BLaER1 treated with 17β-estradiol and CSF1 and Interleukin-3, amounts not matched to agents 10 nM and 100 nM (cell line): ENCODE data around the gene OBSCN.
"Not testable (repeated sequence)": the region's sequence is repeated elsewhere in the genome, so short reads cannot be mapped to it uniquely, and the experiment has no call there.

Experiments used
- H3K27ac ChIP-seq, 11 experiments: shearing (Covaris generic); formaldehyde crosslinking; 2 replicates each; pipeline ENCODE4 v1.8.1; 2022
- H3K27me3 ChIP-seq, 11 experiments: shearing (Covaris generic); formaldehyde crosslinking; 2 replicates each; pipeline ENCODE4 v1.8.1; 2022
- H3K36me3 ChIP-seq, 11 experiments: shearing (Covaris generic); formaldehyde crosslinking; 2 replicates each; pipeline ENCODE4 v1.8.1; 2022
- H3K4me1 ChIP-seq, 10 experiments: shearing (Covaris generic); formaldehyde crosslinking; 2 replicates each; pipeline ENCODE4 v1.8.1; 2022
- H3K4me2 ChIP-seq, 11 experiments: shearing (Covaris generic); formaldehyde crosslinking; 2 replicates each; pipeline ENCODE4 v1.8.1; 2022
- H3K4me3 ChIP-seq, 10 experiments: shearing (Covaris generic); formaldehyde crosslinking; 2 replicates each; pipeline ENCODE4 v1.8.1; 2022
- H3K9ac ChIP-seq, 11 experiments: shearing (Covaris generic); formaldehyde crosslinking; 2 replicates each; pipeline ENCODE4 v1.8.1; 2022
- H3K9me3 ChIP-seq, 11 experiments: shearing (Covaris generic); formaldehyde crosslinking; replicated peaks in 1 of 11; 2 replicates each; pipeline ENCODE4 v1.8.1; 2022
- H4K20me1 ChIP-seq, 11 experiments: shearing (Covaris generic); formaldehyde crosslinking; 2 replicates each; pipeline ENCODE4 v1.8.1; 2022
- Cebpa-rat ChIP-seq, 11 experiments: shearing (Covaris generic); IDR thresholded peaks; 2 replicates each; pipeline ENCODE4 v1.8.1; 2022

The OBSCN gene

DNA sequence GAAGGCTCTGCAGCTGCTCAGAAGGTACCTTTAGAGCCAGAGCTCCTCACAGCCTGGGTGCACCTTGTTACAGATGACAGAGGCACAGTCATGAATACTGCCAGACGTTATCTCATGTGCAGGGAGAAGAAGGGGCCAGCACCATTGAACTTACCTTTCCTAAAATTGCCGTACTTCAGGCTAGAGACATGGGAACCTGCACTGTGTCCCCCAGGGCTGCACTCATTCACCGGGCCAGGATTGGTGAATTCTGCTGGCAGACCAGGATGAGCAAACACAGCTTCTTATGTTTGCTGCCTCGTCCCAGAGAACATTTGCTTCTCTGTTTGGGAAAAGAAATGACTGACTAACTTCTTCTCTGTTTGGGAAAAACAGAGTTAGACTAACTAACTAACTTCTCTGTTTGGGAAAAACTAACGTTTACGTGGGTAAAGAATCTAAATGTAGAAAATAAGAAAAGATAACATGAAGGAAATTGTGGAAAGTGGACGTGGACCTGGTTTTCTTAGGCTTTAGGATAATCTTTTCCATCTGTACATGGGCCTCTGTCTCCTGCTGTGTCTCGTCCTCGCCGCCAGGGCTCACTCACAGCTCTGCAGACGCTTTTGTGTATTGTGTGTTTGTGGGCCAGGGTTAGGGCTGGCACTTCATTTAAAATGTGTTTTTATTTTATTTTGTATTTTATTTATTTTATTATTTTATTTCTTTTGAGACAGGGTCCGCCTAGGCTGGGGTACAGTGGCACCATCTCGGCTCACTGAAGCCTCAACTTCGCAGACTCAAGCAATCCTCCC lies 9.9 kb downstream of the OBSCN start:
- H4K20me1 ChIP-seq, result peaks cover 0 to 59% (median 16%) of the 10 kb centered on the region in 11 experiments; a peak in 12 of 22 replicates
- no peak overlapping the region for H3K9ac ChIP-seq
- peaks cover 22 to 80% (median 53%) of the 10 kb centered on the region in 11 experiments; a peak in 21 of 22 replicates for H3K36me3 ChIP-seq
- H3K4me3 ChIP-seq, result no peak overlapping the region
- no peak overlapping the region for H3K4me2 ChIP-seq
- H3K27me3 ChIP-seq, result no peaks in the 10 kb centered on the region
- no peak overlapping the region for H3K27ac ChIP-seq
- H3K4me1 ChIP-seq, result peaks cover 5 to 29% (median 12%) of the 10 kb centered on the region in 10 experiments; a peak in 15 of 20 replicates
- no peak for TF ChIP-seq Cebpa-rat (IDR thresholded peaks at IDR 0.05)
- no peaks in the 10 kb centered on the region for H3K9me3 ChIP-seq

- Histone ChIP-seq H3K9ac (peak overlapping the region in 1 of 11 experiments; percentile 31; a peak in 1 of 22 replicates), H3K27ac (no peak overlapping the region), H3K4me2 (no peak overlapping the region), H3K27me3 (no peaks in the 10 kb centered on the region), H4K20me1 (peaks cover 0 to 59% (median 16%) of the 10 kb centered on the region in 11 experiments; a peak in 12 of 22 replicates), H3K4me1 (peaks cover 5 to 29% (median 12%) of the 10 kb centered on the region in 10 experiments; a peak in 15 of 20 replicates), H3K4me3 (no peak overlapping the region), H3K36me3 (peaks cover 24 to 85% (median 56%) of the 10 kb centered on the region in 11 experiments; a peak in 21 of 22 replicates), H3K9me3 (no peaks in the 10 kb centered on the region)
- TF ChIP-seq Cebpa-rat (IDR thresholded peaks at IDR 0.05), result no peak
These were observed 10.8 kb downstream of the OBSCN start for GRCh38 chr1:228218513-228219244.

- H3K36me3 ChIP-seq, result peaks cover 31 to 92% (median 63%) of the 10 kb centered on the region in 11 experiments
- no peak overlapping the region for H3K4me3 ChIP-seq
- no peak overlapping the region for H3K9ac ChIP-seq
- peak overlapping the region in 1 of 11 experiments; percentile 14; a peak in 1 of 22 replicates for H3K4me2 ChIP-seq
- H3K27ac ChIP-seq, result peak overlapping the region in 1 of 11 experiments; percentile 12; a peak in 1 of 22 replicates
- no peak for TF ChIP-seq Cebpa-rat (IDR thresholded peaks at IDR 0.05)
- peaks cover 0 to 23% (median 6%) of the 10 kb centered on the region in 10 experiments; a peak in 14 of 20 replicates for H3K4me1 ChIP-seq
- H4K20me1 ChIP-seq, result peaks cover 0 to 54% (median 14%) of the 10 kb centered on the region in 11 experiments; a peak in 12 of 22 replicates
- no peaks in the 10 kb centered on the region for H3K27me3 ChIP-seq
- peaks cover 0 to 7% (median 4%) of the 10 kb centered on the region in 11 experiments; a peak in 18 of 22 replicates for H3K9me3 ChIP-seq
These were observed 11.6 kb downstream of the OBSCN start for GRCh38 chr1:228219245-228219961.

- no peak overlapping the region for H3K4me3 ChIP-seq
- H3K36me3 ChIP-seq, result peaks cover 39 to 95% (median 71%) of the 10 kb centered on the region in 11 experiments
- peaks cover 0 to 15% (median 0%) of the 10 kb centered on the region in 10 experiments; a peak in 8 of 20 replicates for H3K4me1 ChIP-seq
- peaks cover 0 to 46% (median 9%) of the 10 kb centered on the region in 11 experiments; a peak in 9 of 22 replicates for H4K20me1 ChIP-seq
- H3K9ac ChIP-seq, result no peak overlapping the region
- peaks cover 7 to 15% (median 11%) of the 10 kb centered on the region in 11 experiments; a peak in 20 of 22 replicates for H3K9me3 ChIP-seq
- TF ChIP-seq Cebpa-rat (IDR thresholded peaks at IDR 0.05), result no peak
- H3K27me3 ChIP-seq, result no peaks in the 10 kb centered on the region
- peak overlapping the region in 1 of 11 experiments; percentile 12; a peak in 1 of 22 replicates for H3K27ac ChIP-seq
- H3K4me2 ChIP-seq, result no peak overlapping the region; a peak in 1 of 22 replicates
These were observed 12.3 kb downstream of the OBSCN start for GRCh38 chr1:228219962-228220780.

- peaks cover 45 to 95% (median 80%) of the 10 kb centered on the region in 11 experiments for H3K36me3 ChIP-seq
- peaks cover 0 to 37% (median 7%) of the 10 kb centered on the region in 11 experiments; a peak in 9 of 22 replicates for H4K20me1 ChIP-seq
- H3K4me3 ChIP-seq, H3K9ac ChIP-seq, H3K4me2 ChIP-seq, H3K27me3 ChIP-seq, H3K27ac ChIP-seq: not testable (repeated sequence)
- H3K9me3 ChIP-seq, result peaks cover 8 to 20% (median 15%) of the 10 kb centered on the region in 11 experiments; a peak in 20 of 22 replicates
- H3K4me1 ChIP-seq, result peaks cover 0 to 12% (median under 1%) of the 10 kb centered on the region in 10 experiments; a peak in 7 of 20 replicates
These were observed 13.3 kb downstream of the OBSCN start for GRCh38 chr1:228221097-228221496.

GRCh38 chr1:228222548-228222947 lies 14.7 kb downstream of the OBSCN start:
- Histone ChIP-seq H3K4me1 (peaks cover 0 to 26% (median 11%) of the 10 kb centered on the region in 10 experiments; a peak in 18 of 20 replicates), H3K4me2 (no peak overlapping the region), H3K4me3 (no peak overlapping the region), H3K27ac (no peak overlapping the region), H4K20me1 (peaks cover 0 to 22% (median 0%) of the 10 kb centered on the region in 11 experiments; a peak in 4 of 22 replicates), H3K9me3 (peaks cover 8 to 20% (median 15%) of the 10 kb centered on the region in 11 experiments; a peak in 20 of 22 replicates), H3K9ac (no peak overlapping the region), H3K36me3 (peaks cover 45 to 95% (median 77%) of the 10 kb centered on the region in 11 experiments), H3K27me3 (no peaks in the 10 kb centered on the region)
- no peak for TF ChIP-seq Cebpa-rat (IDR thresholded peaks at IDR 0.05)

- Histone ChIP-seq H4K20me1 (peaks cover 0 to 9% (median 0%) of the 10 kb centered on the region in 11 experiments; a peak in 4 of 22 replicates), H3K36me3 (peaks cover 29 to 87% (median 66%) of the 10 kb centered on the region in 11 experiments), H3K27me3 (no peaks in the 10 kb centered on the region), H3K4me2 (no peak overlapping the region), H3K4me3 (no peak overlapping the region), H3K9ac (no peak overlapping the region), H3K4me1 (peaks cover 0 to 39% (median 30%) of the 10 kb centered on the region in 10 experiments; a peak in 18 of 20 replicates), H3K9me3 (peaks cover 8 to 20% (median 15%) of the 10 kb centered on the region in 11 experiments; a peak in 20 of 22 replicates), H3K27ac (no peak overlapping the region)
- TF ChIP-seq Cebpa-rat (IDR thresholded peaks at IDR 0.05), result no peak
These were observed 16.6 kb downstream of the OBSCN start for GRCh38 chr1:228224198-228225164.
